ENCODE data around the gene COG8.
A peak's percentile ranks its signal among the peaks of the same experiment; 100 is the strongest.

COG8 gene

GRCh38 chr16:69322343-69322742, 17.0 kb downstream of the COG8 start:
- ATAC-seq (replicated peaks; ENCODE audit: extremely low read depth, poor library complexity, severe bottlenecking), result no peak
- Mint-ChIP-seq H3K4me3 (no peak overlapping the region), H3K36me3 (ENCODE audit: insufficient read depth) (peaks cover 61% of the 10 kb centered on the region), H3K9me3 (no peaks in the 10 kb centered on the region), H3K27ac (ENCODE audit: low read depth) (no peak overlapping the region), H3K4me1 (peaks cover 17% of the 10 kb centered on the region), H3K27me3 (no peaks in the 10 kb centered on the region)
- DNase-seq (ENCODE audit: low spot score in 2 of 2), result no peak

- no peak for DNase-seq (ENCODE audit: low spot score in 2 of 2)
- Mint-ChIP-seq H3K9me3 (no peaks in the 10 kb centered on the region), H3K27me3 (no peaks in the 10 kb centered on the region), H3K4me3 (no peak overlapping the region), H3K4me1 (peaks cover 12% of the 10 kb centered on the region), H3K27ac (ENCODE audit: low read depth) (peak overlapping the region; percentile 19), H3K36me3 (ENCODE audit: insufficient read depth) (peaks cover 65% of the 10 kb centered on the region)
- no peak for ATAC-seq (replicated peaks; ENCODE audit: extremely low read depth, poor library complexity, severe bottlenecking)
These were observed 18.3 kb downstream of the COG8 start for GRCh38 chr16:69321080-69321479.

- Mint-ChIP-seq H3K27ac (ENCODE audit: low read depth) (no peak overlapping the region), H3K4me3 (no peak overlapping the region), H3K36me3 (ENCODE audit: insufficient read depth) (peaks cover 65% of the 10 kb centered on the region), H3K27me3 (no peaks in the 10 kb centered on the region), H3K9me3 (no peaks in the 10 kb centered on the region), H3K4me1 (peaks cover 9% of the 10 kb centered on the region)
- ATAC-seq (replicated peaks; ENCODE audit: extremely low read depth, poor library complexity, severe bottlenecking) (no peak), DNase-seq (ENCODE audit: low spot score in 2 of 2) (no peak)
These were observed 18.7 kb downstream of the COG8 start for GRCh38 chr16:69320740-69321073.

- peak overlapping the region; percentile 13 for H3K27ac Mint-ChIP-seq (ENCODE audit: low read depth)
- H3K27me3 Mint-ChIP-seq, result no peaks in the 10 kb centered on the region
- H3K36me3 Mint-ChIP-seq (ENCODE audit: insufficient read depth), result peaks cover 63% of the 10 kb centered on the region
- H3K4me3 Mint-ChIP-seq, result no peak overlapping the region
- H3K4me1 Mint-ChIP-seq, result peaks cover 7% of the 10 kb centered on the region
- H3K9me3 Mint-ChIP-seq, result no peaks in the 10 kb centered on the region
- DNase-seq (ENCODE audit: low spot score in 2 of 2) (no peak), ATAC-seq (replicated peaks; ENCODE audit: extremely low read depth, poor library complexity, severe bottlenecking) (no peak)
These were observed 19.3 kb downstream of the COG8 start for GRCh38 chr16:69319826-69320739.

- Mint-ChIP-seq H3K27me3 (no peaks in the 10 kb centered on the region), H3K4me1 (peaks cover 5% of the 10 kb centered on the region), H3K9me3 (no peaks in the 10 kb centered on the region), H3K36me3 (ENCODE audit: insufficient read depth) (peaks cover 59% of the 10 kb centered on the region), H3K27ac (ENCODE audit: low read depth) (peak overlapping the region; percentile 13), H3K4me3 (no peak overlapping the region)
- ATAC-seq (replicated peaks; ENCODE audit: extremely low read depth, poor library complexity, severe bottlenecking) (no peak), DNase-seq (ENCODE audit: low spot score in 2 of 2) (no peak)
These were observed 20.0 kb downstream of the COG8 start for GRCh38 chr16:69319381-69319780.

- Mint-ChIP-seq H3K4me3 (no peak overlapping the region), H3K9me3 (no peaks in the 10 kb centered on the region), H3K36me3 (ENCODE audit: insufficient read depth) (peaks cover 55% of the 10 kb centered on the region), H3K27me3 (no peaks in the 10 kb centered on the region), H3K4me1 (peaks cover 8% of the 10 kb centered on the region), H3K27ac (ENCODE audit: low read depth) (no peak overlapping the region)
- ATAC-seq (replicated peaks; ENCODE audit: extremely low read depth, poor library complexity, severe bottlenecking), result no peak
- no peak for DNase-seq (ENCODE audit: low spot score in 2 of 2)
These were observed 20.5 kb downstream of the COG8 start for GRCh38 chr16:69318911-69319289.

GRCh38 chr16:69318177-69318910, 21.0 kb downstream of the COG8 start:
- H3K4me1 Mint-ChIP-seq, result peaks cover 13% of the 10 kb centered on the region
- no peaks in the 10 kb centered on the region for H3K27me3 Mint-ChIP-seq
- no peak overlapping the region for H3K27ac Mint-ChIP-seq (ENCODE audit: low read depth)
- no peak for DNase-seq (ENCODE audit: low spot score in 2 of 2)
- no peak overlapping the region for H3K4me3 Mint-ChIP-seq
- H3K9me3 Mint-ChIP-seq, result no peaks in the 10 kb centered on the region
- peaks cover 54% of the 10 kb centered on the region for H3K36me3 Mint-ChIP-seq (ENCODE audit: insufficient read depth)
- ATAC-seq (replicated peaks; ENCODE audit: extremely low read depth, poor library complexity, severe bottlenecking), result no peak

GRCh38 chr16:69316595-69317034, 22.7 kb downstream of the COG8 start:
- no peak for DNase-seq (ENCODE audit: low spot score in 2 of 2)
- Mint-ChIP-seq H3K36me3 (ENCODE audit: insufficient read depth) (peaks cover 45% of the 10 kb centered on the region), H3K27me3 (no peaks in the 10 kb centered on the region), H3K4me3 (no peak overlapping the region), H3K4me1 (peaks cover 26% of the 10 kb centered on the region), H3K9me3 (no peaks in the 10 kb centered on the region), H3K27ac (ENCODE audit: low read depth) (no peak overlapping the region)
- ATAC-seq (replicated peaks; ENCODE audit: extremely low read depth, poor library complexity, severe bottlenecking), result no peak

- ATAC-seq (replicated peaks; ENCODE audit: extremely low read depth, poor library complexity, severe bottlenecking) (no peak), DNase-seq (ENCODE audit: low spot score in 2 of 2) (no peak)
- H3K9me3 Mint-ChIP-seq, result no peaks in the 10 kb centered on the region
These were observed 23.7 kb downstream of the COG8 start for GRCh38 chr16:69315486-69316311.

GRCh38 chr16:69314534-69314933, 24.8 kb downstream of the COG8 start:
- Mint-ChIP-seq H3K4me3 (no peak overlapping the region), H3K4me1 (peaks cover 31% of the 10 kb centered on the region), H3K9me3 (no peaks in the 10 kb centered on the region), H3K36me3 (ENCODE audit: insufficient read depth) (peaks cover 32% of the 10 kb centered on the region), H3K27ac (ENCODE audit: low read depth) (no peak overlapping the region), H3K27me3 (no peaks in the 10 kb centered on the region)
- no peak for ATAC-seq (replicated peaks; ENCODE audit: extremely low read depth, poor library complexity, severe bottlenecking)
- DNase-seq (ENCODE audit: low spot score in 2 of 2), result no peak

More at GRCh38 chr16:69315486-69316311, 23.7 kb downstream of the COG8 start:
- Mint-ChIP-seq H3K27ac (ENCODE audit: low read depth) (peak overlapping the region; percentile 32), H3K4me3 (no peak overlapping the region), H3K27me3 (no peaks in the 10 kb centered on the region), H3K36me3 (ENCODE audit: insufficient read depth) (peaks cover 39% of the 10 kb centered on the region), H3K4me1 (peaks cover 29% of the 10 kb centered on the region)

GRCh38 chr16:69313469-69313868, 25.9 kb downstream of the COG8 start:
- H3K9me3 Mint-ChIP-seq, result no peaks in the 10 kb centered on the region

More at GRCh38 chr16:69313469-69313868, 25.9 kb downstream of the COG8 start:
- Mint-ChIP-seq H3K27me3 (no peaks in the 10 kb centered on the region), H3K36me3 (ENCODE audit: insufficient read depth) (peaks cover 24% of the 10 kb centered on the region), H3K4me1 (peaks cover 31% of the 10 kb centered on the region), H3K27ac (ENCODE audit: low read depth) (no peak overlapping the region), H3K4me3 (peak overlapping the region; percentile 91)
- DNase-seq (ENCODE audit: low spot score in 2 of 2) (no peak), ATAC-seq (replicated peaks; ENCODE audit: extremely low read depth, poor library complexity, severe bottlenecking) (no peak)
